NCI-H2029 (cell line): Measurements from ENCODE around the gene APOC1.
"Not testable (repeated sequence)": the region's sequence is repeated elsewhere in the genome, so short reads cannot be mapped to it uniquely, and the experiment has no call there.

Experiments
- DNase-seq: peaks from one replicate; lab custom pipeline; 2025; lab: John Stamatoyannopoulos, UW

The APOC1 gene

DNA sequence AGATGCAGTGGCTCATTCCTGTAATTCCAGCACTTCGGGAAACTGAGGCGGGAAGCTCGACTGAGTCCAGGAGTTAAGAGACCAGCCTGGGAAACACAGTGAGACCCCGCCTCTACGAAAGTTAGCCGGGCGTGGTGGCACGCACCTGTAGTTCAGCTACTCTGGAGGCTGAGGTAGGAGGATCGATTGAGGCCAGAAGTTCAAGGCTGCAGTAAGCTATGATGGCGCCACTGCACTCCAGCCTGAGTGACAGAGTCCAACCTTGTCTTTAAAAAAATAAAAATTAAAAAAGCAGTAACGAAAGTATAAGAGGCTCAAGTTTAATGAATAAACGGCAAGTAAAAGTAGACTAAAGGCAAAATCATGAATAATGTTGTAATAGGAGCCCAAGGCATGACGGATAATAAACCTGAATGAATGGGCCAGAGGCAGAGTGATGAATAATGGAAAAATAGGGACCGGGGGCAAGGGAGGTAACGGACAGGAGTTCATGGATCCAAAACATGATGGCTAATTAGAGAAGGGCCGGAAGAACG lies 24.5 kb upstream of the APOC1 start:
- DNase-seq: no peak

DNA sequence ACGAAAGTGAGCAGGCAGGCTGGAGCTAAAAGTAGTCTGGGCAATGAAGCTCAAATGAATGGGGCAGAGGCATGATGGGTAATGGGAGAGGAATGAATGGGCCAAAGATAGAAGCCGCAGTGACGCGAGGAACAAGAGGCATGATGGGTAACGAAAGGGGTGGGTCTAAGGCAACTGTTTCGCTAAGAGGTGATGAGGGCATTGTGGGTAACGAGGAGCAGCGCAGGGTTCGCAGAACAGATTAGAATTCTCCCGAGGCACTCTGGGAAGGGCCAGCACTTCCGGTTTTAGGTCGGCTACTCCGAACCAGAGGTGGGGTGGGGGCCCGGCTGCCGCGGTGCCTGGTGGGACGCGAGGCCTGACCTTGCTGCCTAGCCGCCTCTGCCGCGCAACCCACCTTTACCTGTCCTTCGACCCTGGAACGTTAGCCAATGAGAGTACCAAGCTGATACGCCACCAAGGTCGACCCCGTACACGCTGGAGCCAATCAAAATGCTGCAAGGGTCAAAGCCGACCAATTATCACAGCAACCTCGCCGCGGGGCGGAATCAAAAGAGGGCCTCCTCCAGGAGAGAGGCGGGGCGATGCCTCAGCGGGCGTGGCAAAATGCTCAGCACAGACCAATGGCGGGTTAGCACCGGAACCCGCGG lies 23.9 kb upstream of the APOC1 start:
- peak; percentile 100 for DNase-seq

DNA sequence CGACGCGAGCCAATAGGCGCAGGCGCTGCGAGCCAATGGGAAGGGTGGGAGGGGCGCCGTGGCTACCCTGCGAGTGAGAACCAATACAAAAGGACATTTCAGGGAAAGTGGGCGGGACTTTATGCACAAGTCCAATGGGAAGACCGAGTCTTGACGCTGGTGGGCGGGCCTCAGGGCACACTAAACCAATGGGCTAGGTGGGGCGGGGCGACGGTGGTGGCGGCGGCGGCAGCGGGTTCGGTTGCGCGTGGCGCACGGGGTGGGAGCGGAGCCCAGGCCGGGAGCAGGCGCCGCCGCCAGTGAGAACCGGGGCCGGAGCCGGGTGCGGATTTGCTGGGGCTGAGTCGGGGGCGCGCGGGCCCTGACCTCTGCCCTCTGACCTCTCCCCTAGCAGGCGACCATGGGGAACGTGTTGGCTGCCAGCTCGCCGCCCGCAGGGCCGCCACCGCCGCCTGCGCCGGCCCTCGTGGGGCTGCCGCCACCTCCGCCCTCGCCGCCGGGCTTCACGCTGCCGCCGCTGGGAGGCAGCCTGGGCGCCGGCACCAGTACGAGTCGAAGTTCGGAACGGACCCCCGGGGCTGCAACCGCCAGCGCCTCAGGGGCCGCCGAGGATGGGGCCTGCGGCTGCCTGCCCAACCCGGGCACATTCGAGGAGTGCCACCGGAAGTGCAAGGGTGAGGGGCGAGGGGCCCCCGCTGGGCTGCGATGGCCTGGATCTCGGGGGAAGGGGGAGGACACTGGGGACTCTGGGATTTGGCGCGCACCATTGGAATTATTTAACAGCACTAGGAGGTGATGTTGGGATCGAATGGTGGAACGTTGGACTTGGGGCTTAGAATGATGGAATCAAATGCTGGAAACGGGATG lies 23.2 kb upstream of the APOC1 start, which contains the start of gene TOMM40:
Gene TOMM40 (plus strand): TSS at position 239 of the 867 bp plus-strand sequence. CDS start 162 bp downstream, at position 401.
- DNase-seq: peak; percentile 100

DNA sequence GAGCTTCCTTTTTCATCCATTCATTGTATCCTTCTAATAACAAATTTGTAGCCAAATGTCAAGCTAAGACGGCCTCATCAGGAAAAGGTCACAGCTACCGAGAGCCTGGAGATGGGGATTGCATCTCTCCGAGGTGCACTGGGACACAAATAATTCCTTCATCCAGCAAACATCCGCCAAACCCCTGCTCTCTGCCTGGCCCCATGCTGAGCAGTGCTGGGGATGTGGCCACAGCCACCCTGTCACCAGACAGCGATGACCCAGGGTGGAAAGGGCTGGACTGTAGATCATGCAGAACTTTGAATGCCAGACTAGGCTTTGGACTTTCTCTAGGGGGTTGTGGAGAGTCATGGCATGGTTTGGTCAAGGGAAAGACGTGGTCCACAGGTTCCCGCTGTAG lies 21.5 kb upstream of the APOC1 start:
- DNase-seq: no peak

DNA sequence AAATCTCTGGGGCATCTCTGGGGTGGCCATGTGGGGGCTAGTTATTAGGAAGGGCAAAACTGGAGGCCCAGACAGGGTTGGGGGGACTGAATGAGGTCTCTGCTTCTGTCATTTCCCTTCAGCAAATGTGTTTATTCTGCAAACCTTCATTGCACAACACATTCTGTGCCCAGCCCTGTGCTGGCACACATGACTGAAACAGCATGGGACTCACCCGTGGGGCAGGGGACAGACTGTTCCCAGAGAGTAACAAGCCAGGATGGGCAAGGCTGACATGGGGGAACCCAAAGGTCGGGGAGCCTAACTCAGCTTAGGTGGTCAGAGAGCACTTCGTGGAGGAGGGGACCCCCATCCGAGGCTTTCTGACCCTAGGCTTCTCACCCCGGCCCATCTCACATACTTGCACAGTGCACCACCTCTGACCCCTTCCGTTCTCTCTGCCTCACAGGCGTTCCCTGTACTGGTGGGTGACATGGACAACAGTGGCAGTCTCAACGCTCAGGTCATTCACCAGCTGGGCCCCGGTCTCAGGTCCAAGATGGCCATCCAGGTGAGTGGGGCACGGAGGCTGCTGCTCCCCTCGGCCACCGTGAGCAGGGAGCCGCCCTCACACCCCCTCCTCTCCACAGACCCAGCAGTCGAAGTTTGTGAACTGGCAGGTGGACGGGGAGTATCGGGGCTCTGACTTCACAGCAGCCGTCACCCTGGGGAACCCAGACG lies 20.9 kb upstream of the APOC1 start:
- no peak for DNase-seq

DNA sequence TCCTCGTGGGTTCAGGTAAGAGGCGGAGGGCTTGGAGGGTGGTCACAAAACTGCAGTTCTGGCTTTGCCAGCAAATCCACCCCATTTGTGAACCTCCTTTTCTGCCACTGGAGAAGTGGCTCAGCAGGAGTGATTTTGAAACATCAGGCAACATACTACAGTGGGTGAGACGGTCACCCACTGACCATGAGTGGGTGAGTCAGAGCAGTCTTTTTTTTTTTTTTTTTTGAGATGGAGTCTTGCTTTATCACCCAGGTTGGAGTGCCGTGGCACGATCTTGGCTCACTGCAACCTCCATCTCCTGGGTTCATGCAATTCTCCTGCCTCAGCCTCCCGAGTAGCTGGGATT lies 20.4 kb upstream of the APOC1 start:
- DNase-seq: no peak

DNA sequence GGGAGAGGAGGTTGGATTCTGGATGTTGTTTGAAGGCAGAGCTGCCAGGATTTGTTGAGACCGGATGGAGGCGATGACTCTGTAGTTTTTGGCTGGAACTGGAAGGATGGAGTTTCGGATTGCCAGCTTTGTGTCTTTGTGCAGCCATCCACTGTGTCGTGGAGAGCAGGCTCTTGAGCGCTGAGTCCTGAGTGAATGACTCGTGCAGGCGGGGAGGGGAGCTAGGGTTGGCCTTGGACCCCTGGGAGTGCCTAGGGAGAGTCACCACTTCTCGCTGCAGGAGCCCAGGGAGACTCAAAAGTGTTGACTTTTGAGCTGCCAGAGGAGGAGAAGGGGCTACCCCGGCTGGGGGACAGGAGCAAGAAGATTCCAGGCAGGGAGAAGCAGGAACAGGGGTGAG lies 19.5 kb upstream of the APOC1 start:
- no peak for DNase-seq

DNA sequence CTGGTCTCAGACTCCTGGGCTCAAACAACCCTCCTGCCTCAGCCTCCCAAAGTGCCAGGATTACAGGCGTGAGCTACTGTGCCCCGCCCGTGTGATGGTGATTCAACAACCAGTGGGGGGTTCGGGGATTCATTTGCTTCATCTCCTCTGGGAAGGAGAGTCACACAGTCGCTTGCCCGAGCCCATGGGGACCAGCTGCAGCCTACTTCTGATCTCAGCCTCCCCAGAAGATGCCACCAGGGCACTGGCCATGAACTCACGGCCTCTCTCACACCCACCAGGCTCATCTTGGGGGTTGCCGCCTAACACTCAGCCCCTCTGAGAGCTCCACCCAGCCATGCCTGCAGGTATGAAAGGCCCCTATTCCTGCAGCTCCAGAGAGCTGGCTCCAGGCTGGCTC lies 16.6 kb upstream of the APOC1 start:
- DNase-seq: no peak

DNA sequence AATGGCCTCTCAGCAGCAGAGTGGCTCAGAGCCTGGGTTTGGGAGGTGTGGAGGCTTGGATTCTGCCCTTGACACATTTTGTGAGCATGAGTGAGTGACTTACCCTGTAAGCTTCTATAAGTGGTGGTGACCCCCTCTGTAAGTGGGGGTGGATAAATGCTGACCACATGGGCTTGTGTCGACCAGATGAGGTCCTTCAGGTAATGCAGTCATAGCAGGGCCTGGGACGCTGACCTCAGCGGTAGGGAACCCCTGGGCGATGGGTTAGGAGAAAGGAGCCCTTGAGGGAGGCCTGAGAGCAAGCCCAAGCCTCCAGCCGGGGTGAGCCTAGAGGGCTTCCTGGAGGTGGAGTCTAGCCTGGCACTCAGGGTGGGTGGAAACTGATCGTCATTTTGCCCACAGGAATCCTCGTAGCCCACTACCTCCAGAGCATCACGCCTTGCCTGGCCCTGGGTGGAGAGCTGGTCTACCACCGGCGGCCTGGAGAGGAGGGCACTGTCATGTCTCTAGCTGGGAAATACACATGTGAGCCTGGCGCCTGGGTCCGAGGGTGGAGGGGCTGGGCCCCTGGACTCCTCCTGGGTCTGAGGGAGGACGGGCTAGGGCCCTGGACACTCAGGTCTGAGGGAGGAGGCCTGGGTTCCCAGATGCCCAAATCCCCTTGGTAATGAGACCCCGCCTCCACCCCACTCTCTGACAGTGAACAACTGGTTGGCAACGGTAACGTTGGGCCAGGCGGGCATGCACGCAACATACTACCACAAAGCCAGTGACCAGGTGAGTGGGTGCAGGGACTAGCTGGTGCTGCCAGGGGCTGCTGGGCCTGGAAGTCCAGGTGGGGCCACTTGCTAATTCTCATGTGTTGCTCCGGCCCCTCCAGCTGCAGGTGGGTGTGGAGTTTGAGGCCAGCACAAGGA lies 13.8 kb upstream of the APOC1 start:
- DNase-seq: no peak

DNA sequence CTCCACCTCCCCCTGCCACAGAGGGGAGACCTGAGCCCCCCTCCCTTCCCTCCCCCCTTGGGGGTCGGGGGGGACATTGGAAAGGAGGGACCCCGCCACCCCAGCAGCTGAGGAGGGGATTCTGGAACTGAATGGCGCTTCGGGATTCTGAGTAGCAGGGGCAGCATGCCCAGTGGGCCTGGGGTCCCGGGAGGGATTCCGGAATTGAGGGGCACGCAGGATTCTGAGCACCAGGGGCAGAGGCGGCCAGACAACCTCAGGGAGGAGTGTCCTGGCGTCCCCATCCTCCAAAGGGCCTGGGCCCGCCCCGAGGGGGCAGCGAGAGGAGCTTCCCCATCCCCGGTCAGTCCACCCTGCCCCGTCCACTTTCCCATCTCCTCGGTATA lies 11.2 kb upstream of the APOC1 start:
- DNase-seq: no peak

DNA sequence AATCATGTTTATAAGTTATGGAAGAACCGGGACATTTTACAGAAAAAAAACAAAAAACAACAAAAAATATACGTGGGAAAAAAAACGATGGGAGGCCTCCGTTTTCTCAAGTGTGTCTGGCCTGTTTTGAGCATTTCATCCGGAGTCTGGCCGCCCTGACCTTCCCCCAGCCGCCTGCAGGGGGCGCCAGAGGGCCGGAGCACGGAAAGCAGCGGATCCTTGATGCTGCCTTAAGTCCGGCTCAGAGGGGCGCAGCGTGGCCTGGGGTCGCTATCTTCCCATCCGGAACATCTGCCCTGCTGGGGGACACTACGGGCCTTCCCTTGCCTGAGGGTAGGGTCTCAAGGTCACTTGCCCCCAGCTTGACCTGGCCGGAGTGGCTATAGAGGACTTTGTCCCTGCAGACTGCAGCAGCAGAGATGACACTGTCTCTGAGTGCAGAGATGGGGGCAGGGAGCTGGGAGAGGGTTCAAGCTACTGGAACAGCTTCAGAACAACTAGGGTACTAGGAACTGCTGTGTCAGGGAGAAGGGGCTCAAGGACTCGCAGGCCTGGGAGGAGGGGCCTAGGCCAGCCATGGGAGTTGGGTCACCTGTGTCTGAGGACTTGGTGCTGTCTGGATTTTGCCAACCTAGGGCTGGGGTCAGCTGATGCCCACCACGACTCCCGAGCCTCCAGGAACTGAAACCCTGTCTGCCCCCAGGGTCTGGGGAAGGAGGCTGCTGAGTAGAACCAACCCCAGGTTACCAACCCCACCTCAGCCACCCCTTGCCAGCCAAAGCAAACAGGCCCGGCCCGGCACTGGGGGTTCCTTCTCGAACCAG lies 10.6 kb upstream of the APOC1 start:
- no peak for DNase-seq

DNA sequence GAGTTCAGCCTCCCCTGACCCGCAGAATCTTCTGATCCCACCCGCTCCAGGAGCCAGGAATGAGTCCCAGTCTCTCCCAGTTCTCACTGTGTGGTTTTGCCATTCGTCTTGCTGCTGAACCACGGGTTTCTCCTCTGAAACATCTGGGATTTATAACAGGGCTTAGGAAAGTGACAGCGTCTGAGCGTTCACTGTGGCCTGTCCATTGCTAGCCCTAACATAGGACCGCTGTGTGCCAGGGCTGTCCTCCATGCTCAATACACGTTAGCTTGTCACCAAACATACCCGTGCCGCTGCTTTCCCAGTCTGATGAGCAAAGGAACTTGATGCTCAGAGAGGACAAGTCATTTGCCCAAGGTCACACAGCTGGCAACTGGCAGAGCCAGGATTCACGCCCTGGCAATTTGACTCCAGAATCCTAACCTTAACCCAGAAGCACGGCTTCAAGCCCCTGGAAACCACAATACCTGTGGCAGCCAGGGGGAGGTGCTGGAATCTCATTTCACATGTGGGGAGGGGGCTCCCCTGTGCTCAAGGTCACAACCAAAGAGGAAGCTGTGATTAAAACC lies 9.9 kb upstream of the APOC1 start:
- DNase-seq: no peak

DNA sequence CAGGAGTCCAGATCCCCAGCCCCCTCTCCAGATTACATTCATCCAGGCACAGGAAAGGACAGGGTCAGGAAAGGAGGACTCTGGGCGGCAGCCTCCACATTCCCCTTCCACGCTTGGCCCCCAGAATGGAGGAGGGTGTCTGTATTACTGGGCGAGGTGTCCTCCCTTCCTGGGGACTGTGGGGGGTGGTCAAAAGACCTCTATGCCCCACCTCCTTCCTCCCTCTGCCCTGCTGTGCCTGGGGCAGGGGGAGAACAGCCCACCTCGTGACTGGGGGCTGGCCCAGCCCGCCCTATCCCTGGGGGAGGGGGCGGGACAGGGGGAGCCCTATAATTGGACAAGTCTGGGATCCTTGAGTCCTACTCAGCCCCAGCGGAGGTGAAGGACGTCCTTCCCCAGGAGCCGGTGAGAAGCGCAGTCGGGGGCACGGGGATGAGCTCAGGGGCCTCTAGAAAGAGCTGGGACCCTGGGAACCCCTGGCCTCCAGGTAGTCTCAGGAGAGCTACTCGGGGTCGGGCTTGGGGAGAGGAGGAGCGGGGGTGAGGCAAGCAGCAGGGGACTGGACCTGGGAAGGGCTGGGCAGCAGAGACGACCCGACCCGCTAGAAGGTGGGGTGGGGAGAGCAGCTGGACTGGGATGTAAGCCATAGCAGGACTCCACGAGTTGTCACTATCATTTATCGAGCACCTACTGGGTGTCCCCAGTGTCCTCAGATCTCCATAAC lies 8.8 kb upstream of the APOC1 start, which contains the start of gene APOE:
Gene APOE (plus strand): TSS at position 360 of the 724 bp plus-strand sequence. CDS start 829 bp downstream, outside the sequence.
- no peak for DNase-seq

DNA sequence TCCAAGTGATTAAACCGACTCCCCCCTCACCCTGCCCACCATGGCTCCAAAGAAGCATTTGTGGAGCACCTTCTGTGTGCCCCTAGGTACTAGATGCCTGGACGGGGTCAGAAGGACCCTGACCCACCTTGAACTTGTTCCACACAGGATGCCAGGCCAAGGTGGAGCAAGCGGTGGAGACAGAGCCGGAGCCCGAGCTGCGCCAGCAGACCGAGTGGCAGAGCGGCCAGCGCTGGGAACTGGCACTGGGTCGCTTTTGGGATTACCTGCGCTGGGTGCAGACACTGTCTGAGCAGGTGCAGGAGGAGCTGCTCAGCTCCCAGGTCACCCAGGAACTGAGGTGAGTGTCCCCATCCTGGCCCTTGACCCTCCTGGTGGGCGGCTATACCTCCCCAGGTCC lies 6.8 kb upstream of the APOC1 start:
- DNase-seq: no peak

DNA sequence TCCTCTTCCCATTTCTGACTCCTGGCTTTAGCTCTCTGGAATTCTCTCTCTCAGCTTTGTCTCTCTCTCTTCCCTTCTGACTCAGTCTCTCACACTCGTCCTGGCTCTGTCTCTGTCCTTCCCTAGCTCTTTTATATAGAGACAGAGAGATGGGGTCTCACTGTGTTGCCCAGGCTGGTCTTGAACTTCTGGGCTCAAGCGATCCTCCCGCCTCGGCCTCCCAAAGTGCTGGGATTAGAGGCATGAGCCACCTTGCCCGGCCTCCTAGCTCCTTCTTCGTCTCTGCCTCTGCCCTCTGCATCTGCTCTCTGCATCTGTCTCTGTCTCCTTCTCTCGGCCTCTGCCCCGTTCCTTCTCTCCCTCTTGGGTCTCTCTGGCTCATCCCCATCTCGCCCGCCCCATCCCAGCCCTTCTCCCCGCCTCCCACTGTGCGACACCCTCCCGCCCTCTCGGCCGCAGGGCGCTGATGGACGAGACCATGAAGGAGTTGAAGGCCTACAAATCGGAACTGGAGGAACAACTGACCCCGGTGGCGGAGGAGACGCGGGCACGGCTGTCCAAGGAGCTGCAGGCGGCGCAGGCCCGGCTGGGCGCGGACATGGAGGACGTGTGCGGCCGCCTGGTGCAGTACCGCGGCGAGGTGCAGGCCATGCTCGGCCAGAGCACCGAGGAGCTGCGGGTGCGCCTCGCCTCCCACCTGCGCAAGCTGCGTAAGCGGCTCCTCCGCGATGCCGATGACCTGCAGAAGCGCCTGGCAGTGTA lies 6.2 kb upstream of the APOC1 start:
- no peak for DNase-seq

DNA sequence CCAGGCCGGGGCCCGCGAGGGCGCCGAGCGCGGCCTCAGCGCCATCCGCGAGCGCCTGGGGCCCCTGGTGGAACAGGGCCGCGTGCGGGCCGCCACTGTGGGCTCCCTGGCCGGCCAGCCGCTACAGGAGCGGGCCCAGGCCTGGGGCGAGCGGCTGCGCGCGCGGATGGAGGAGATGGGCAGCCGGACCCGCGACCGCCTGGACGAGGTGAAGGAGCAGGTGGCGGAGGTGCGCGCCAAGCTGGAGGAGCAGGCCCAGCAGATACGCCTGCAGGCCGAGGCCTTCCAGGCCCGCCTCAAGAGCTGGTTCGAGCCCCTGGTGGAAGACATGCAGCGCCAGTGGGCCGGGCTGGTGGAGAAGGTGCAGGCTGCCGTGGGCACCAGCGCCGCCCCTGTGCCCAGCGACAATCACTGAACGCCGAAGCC lies 5.6 kb upstream of the APOC1 start:
- DNase-seq: no peak

DNA sequence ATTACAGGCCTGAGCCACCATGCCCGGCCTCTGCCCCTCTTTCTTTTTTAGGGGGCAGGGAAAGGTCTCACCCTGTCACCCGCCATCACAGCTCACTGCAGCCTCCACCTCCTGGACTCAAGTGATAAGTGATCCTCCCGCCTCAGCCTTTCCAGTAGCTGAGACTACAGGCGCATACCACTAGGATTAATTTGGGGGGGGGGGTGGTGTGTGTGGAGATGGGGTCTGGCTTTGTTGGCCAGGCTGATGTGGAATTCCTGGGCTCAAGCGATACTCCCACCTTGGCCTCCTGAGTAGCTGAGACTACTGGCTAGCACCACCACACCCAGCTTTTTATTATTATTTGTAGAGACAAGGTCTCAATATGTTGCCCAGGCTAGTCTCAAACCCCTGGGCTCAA lies 4.6 kb upstream of the APOC1 start:
- DNase-seq: no peak

DNA sequence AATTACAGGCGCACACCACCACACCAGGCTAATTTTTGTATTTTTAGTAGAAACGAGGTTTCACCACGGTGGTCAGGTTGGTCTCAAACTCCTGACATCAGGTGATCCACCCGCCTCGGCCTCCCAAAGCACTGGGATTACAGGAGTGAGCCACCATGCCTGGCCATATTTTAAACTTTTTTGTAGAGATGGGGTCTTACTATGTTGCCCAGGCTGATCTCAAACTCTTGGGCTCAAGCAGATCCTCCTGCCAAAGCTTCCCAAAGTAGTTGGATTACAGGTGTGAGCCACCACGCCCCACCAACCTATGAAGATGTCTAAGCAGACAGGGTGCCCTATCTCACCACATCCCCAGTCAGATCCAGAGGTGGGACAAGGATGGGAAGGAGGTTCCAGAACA lies 2.5 kb upstream of the APOC1 start:
- DNase-seq: not testable (repeated sequence)

DNA sequence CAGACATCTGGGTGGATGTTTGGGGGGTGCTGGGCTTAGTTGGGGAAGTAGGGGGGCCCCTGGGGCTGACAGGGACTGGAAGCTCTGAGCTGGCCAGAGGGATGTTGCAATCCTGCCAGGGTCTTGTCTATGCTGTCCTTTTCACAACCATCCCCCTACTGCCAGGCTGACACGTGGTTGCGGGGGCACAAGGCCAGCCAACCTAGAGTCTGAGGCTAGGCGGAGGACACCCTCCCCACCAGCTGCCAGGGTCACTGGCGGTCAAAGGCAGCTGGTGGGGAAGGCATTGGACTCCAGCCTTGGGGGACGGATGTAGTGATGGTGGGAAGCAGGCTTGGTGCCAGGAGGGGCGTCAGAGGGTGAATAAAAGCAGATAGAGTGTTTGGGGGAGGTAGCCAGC lies 1.6 kb upstream of the APOC1 start:
- no peak for DNase-seq
